GM12878 (cell line): ENCODE measurements around the gene PDIA5. TPM values are rescaled to one million over a fixed set of nuclear protein-coding genes. Genes with fewer than 3 reads are reported as not detected.

Experiments used
- ATAC-seq: fragments of 200-7000 bp; cut with Tn5 transposase; 3 replicates; pipeline ENCODE4 v1.9.1; 2020; ENCODE audit warnings: mild to moderate bottlenecking, moderate library complexity
- BruUV-seq: library from RNA; stranded (reverse); fragments of 400-500 nt; replicated peaks from 2 replicates; lab custom pipeline; 2021; lab: Mats Ljungman, UMichigan
- CTCF ChIA-PET: fragments of 300-600 bp; sonication (Branson Sonifier 250); formaldehyde crosslinking; extraction: SDS; loops from one replicate; lab custom pipeline; 2021; ENCODE audit warnings: inconsistent platforms; lab: Yijun Ruan, JAX
- POLR2A ChIA-PET: fragments of 350-600 bp; formaldehyde crosslinking; extraction: SDS; loops from one replicate; lab custom pipeline; 2021; ENCODE audit warnings: inconsistent platforms; lab: Charles Lee
- RAD21 ChIA-PET: fragments of 300-600 bp; sonication (Branson Sonifier 250); formaldehyde crosslinking; loops from one replicate; lab custom pipeline; 2023; ENCODE audit warnings: antibody characterized with exemption; ENCODE audit not compliant: unreplicated experiment; lab: Charles Lee
- SMC1A ChIA-PET: fragments of 300-600 bp; sonication (Branson Sonifier 250); formaldehyde crosslinking; loops from one replicate; lab custom pipeline; 2023; ENCODE audit not compliant: unreplicated experiment, uncharacterized antibody; lab: Charles Lee
- DNase-seq: peaks from one replicate; pipeline ENCODE4 v3.0.0-alpha.2; 2011; ENCODE audit warnings: low read depth, low spot score
- FAIRE-seq: peaks from 3 replicates; lab custom pipeline; 2011; peaks lifted over from hg19 to GRCh38; lab: Jason Lieb, UNC
- H2AFZ ChIP-seq: 2 replicates; pipeline ENCODE4 v1.6.0; 2011; ENCODE audit warnings: low read depth, low read length, control low read depth; ENCODE audit not compliant: control insufficient read depth
- H3K27ac ChIP-seq: 2 replicates; pipeline ENCODE4 v1.5.1; 2011; ENCODE audit warnings: control low read depth; ENCODE audit not compliant: control insufficient read depth, insufficient read depth
- H3K27me3 ChIP-seq, 2 experiments: replicated peaks in 1 of 2; 2 replicates each; pipeline versions ENCODE4 v1.6.0 to v1.6.1; 2011; ENCODE audit warnings: low read length in 1 of 2; ENCODE audit not compliant: control insufficient read depth in 2 of 2, insufficient read depth in 2 of 2
- H3K36me3 ChIP-seq, 2 experiments: 2 replicates each; pipeline ENCODE4 v1.5.1; 2011; ENCODE audit warnings: low read length in 1 of 2; ENCODE audit not compliant: control insufficient read depth in 2 of 2, insufficient read depth in 2 of 2
- H3K4me1 ChIP-seq: 2 replicates; pipeline ENCODE4 v1.6.1; 2011; ENCODE audit warnings: mild to moderate bottlenecking, low read length, moderate library complexity, mixed read lengths; ENCODE audit not compliant: control insufficient read depth, insufficient read depth
- H3K4me2 ChIP-seq: 2 replicates; pipeline ENCODE4 v1.6.0; 2011; ENCODE audit warnings: control low read depth; ENCODE audit not compliant: control insufficient read depth, insufficient read depth
- H3K4me3 ChIP-seq: fragments of 200-600 bp; sonication (generic); 2 replicates; pipeline ENCODE4 v1.5.1; 2016
- H3K79me2 ChIP-seq: 2 replicates; pipeline ENCODE4 v1.6.0; 2011; ENCODE audit warnings: low read length; ENCODE audit not compliant: control insufficient read depth, insufficient read depth
- H3K9ac ChIP-seq: 2 replicates; pipeline ENCODE4 v1.8.0; 2011; ENCODE audit warnings: low read length, control low read depth, mixed read lengths; ENCODE audit not compliant: control insufficient read depth, insufficient read depth
- H3K9me3 ChIP-seq: replicated peaks from 3 replicates; pipeline ENCODE4 v1.5.1; 2011; ENCODE audit warnings: mild to moderate bottlenecking, low read length; ENCODE audit not compliant: control insufficient read depth, insufficient read depth
- H4K20me1 ChIP-seq: 2 replicates; pipeline ENCODE4 v1.6.0; 2011; ENCODE audit not compliant: control insufficient read depth, insufficient read depth
- ATF7 ChIP-seq: fragments of 450-650 bp; IDR thresholded peaks from 2 replicates; pipeline ENCODE4 v1.6.1; 2016; ENCODE audit warnings: low read depth, mild to moderate bottlenecking
- BCL11A ChIP-seq: IDR thresholded peaks from 2 replicates; pipeline ENCODE4 v1.6.1; 2011; ENCODE audit warnings: low read depth, low read length
- BCLAF1 ChIP-seq: fragments of 450-650 bp; IDR thresholded peaks from 2 replicates; pipeline ENCODE4 v1.6.1; 2017; ENCODE audit warnings: antibody characterized with exemption, mild to moderate bottlenecking, moderate library complexity
- CEBPZ ChIP-seq: fragments of 150-350 bp; IDR thresholded peaks from 2 replicates; pipeline ENCODE4 v1.6.1; 2016; ENCODE audit warnings: low read depth, low read length
- CTCF ChIP-seq, 3 experiments: IDR thresholded peaks in 2 of 3; conservative IDR thresholded peaks in 1 of 3; 2 replicates each; pipeline ENCODE4 v1.5.1; 2011; ENCODE audit warnings: low read depth in 3 of 3, low read length in 3 of 3, mild to moderate bottlenecking in 3 of 3, control low read depth in 2 of 3, moderate library complexity in 2 of 3, inconsistent platforms in 1 of 3, mixed read lengths in 1 of 3; ENCODE audit not compliant: control insufficient read depth in 2 of 3, insufficient read depth in 1 of 3; ENCODE audit errors: extremely low read depth in 1 of 3
- ESRRA ChIP-seq: IDR thresholded peaks from 2 replicates; pipeline ENCODE4 v1.6.1; 2012; ENCODE audit warnings: mild to moderate bottlenecking, low read length, improper control_type of control experiment
- ETV6 ChIP-seq, 2 experiments: fragments of 450-650 bp in 1 of 2; IDR thresholded peaks in 1 of 2; conservative IDR thresholded peaks in 1 of 2; 2 replicates each; pipeline ENCODE4 v1.6.1; 2014; ENCODE audit warnings: antibody characterized with exemption in 1 of 2, borderline replicate concordance in 1 of 2, low read depth in 1 of 2, mild to moderate bottlenecking in 1 of 2, moderate library complexity in 1 of 2
- FOS ChIP-seq: IDR thresholded peaks from 3 replicates; pipeline ENCODE4 v1.6.1; 2011; ENCODE audit warnings: borderline replicate concordance; ENCODE audit not compliant: insufficient read length; ENCODE audit errors: extremely low read depth
- MTA3 ChIP-seq: IDR thresholded peaks from 2 replicates; pipeline ENCODE4 v1.6.1; 2012; ENCODE audit warnings: low read length, inconsistent platforms, borderline replicate concordance
- MYB ChIP-seq: fragments of 150-350 bp; IDR thresholded peaks from 2 replicates; pipeline ENCODE4 v1.6.1; 2014; ENCODE audit warnings: mild to moderate bottlenecking, low read depth, low read length, borderline replicate concordance
- NR2C2 ChIP-seq: IDR thresholded peaks from 2 replicates; pipeline ENCODE4 v1.6.1; 2011; ENCODE audit warnings: borderline replicate concordance, low read depth; ENCODE audit not compliant: control insufficient read depth, insufficient read length
- SP1 ChIP-seq: IDR thresholded peaks from one replicate; pipeline ENCODE4 v1.6.1; 2011; ENCODE audit warnings: low read depth, low read length
- SREBF2 ChIP-seq: IDR thresholded peaks from 2 replicates; pipeline ENCODE4 v1.6.1; 2012; ENCODE audit warnings: mild to moderate bottlenecking, low read length
- SUZ12 ChIP-seq: fragments of 200-600 bp; sonication (generic); IDR thresholded peaks from one replicate; pipeline ENCODE4 v1.6.1; 2018; ENCODE audit warnings: antibody characterized with exemption, mild to moderate bottlenecking; ENCODE audit not compliant: unreplicated experiment
- TCF12 ChIP-seq: IDR thresholded peaks from 2 replicates; pipeline ENCODE4 v1.6.1; 2011; ENCODE audit warnings: low read depth, mild to moderate bottlenecking, low read length
- ZNF207 ChIP-seq: fragments of 450-650 bp; IDR thresholded peaks from 2 replicates; pipeline ENCODE4 v1.6.1; 2014; ENCODE audit warnings: antibody characterized with exemption, mild to moderate bottlenecking, borderline replicate concordance
- ZZZ3 ChIP-seq: IDR thresholded peaks from 2 replicates; pipeline ENCODE4 v1.6.1; 2011; ENCODE audit warnings: low read depth; ENCODE audit not compliant: control insufficient read depth, insufficient read length
- WGBS: methylation state at CpG from one replicate; pipeline ENCODE4 v1.1.6; 2016; ENCODE audit warnings: low lambda C conversion rate; ENCODE audit not compliant: insufficient replicate concordance, insufficient coverage; ENCODE audit errors: missing lambda C conversion rate; 5-methylcytosine and 5-hydroxymethylcytosine counted together
- in situ Hi-C: fragments of 300-500 bp; cut with MboI; formaldehyde crosslinking; loops from 9 replicates; pipeline ENCODE4 v1.14.3; 2018; ENCODE audit warnings: mixed read lengths
- intact Hi-C: fragments of 100-400 bp; cut with micrococcal nuclease; formaldehyde crosslinking; loops from one replicate; pipeline ENCODE4 v1.14.2; 2022; ENCODE audit not compliant: unreplicated experiment
- polyA plus RNA-seq, 11 experiments: library from polyadenylated mRNA; depleted of rRNA in 4 of 11; unstranded in 6 of 11; stranded (reverse) in 5 of 11; fragments of >200 nt; fragmentation: Nextera tagmentation in 4 of 11; fragmentation: Illumina TruSeq in 1 of 11; extraction: Ambion mirVana in 4 of 11; extraction: Trizol in 1 of 11; gene quantifications; 1 replicate in 1 of 11; 2 replicates in 10 of 11; pipeline versions ENCODE4 v1.2.1 to v1.2.3, GENCODE V29; 2011 to 2016; ENCODE audit warnings: inconsistent platforms in 2 of 11, missing spikeins in 2 of 11, low read depth in 1 of 11
- total RNA-seq, 4 experiments: library from RNA; depleted of rRNA in 3 of 4; stranded (reverse); fragments of >200 nt in 3 of 4; fragmentation: Illumina TruSeq in 1 of 4; extraction: Trizol in 1 of 4; gene quantifications; 2 replicates each; pipeline versions ENCODE4 v1.2.1 to v1.2.3, GENCODE V29; 2013 to 2021

PDIA5 gene
- total and polyA plus RNA-seq, 10 of the 15 experiments (the other 5 are each of a cell fraction or from before 2014, with no cell fraction given) = 4.1 to 24.8 (median 19.2) TPM

- ATAC-seq (no peak), FAIRE-seq (no peak)
- no peaks in the 10 kb centered on the region for H3K27me3 ChIP-seq
- no peak overlapping the region for H3K9ac ChIP-seq
- peaks cover 13% of the 10 kb centered on the region for H3K4me1 ChIP-seq
- in situ Hi-C loops = no loop called here
- no TSS peak for BruUV-seq
- H4K20me1 ChIP-seq = peaks cover 2% of the 10 kb centered on the region; the same call in 1 of the 2 replicates
- TF ChIP-seq SUZ12 = no peak
- no peak for TF ChIP-seq MYB
- no peak for TF ChIP-seq ETV6 (conservative IDR thresholded peaks at IDR 0.05 in 1 of 2, IDR thresholded peaks at IDR 0.05 in 1 of 2; ENCODE audit: borderline replicate concordance in 1 of 2, low read depth in 1 of 2)
- TF ChIP-seq CTCF (IDR thresholded peaks at IDR 0.05 in 2 of 3, conservative IDR thresholded peaks at IDR 0.05 in 1 of 3; ENCODE audit: control insufficient read depth in 2 of 3, extremely low read depth in 1 of 3, insufficient read depth in 1 of 3, low read depth in 3 of 3, low read length in 3 of 3) = no peak
- TF ChIP-seq NR2C2 = no peak
- TF ChIP-seq TCF12 = no peak
- TF ChIP-seq SP1 = no peak
- no peak for TF ChIP-seq MTA3
- TF ChIP-seq CEBPZ = no peak
- TF ChIP-seq BCL11A = no peak
- no peak for TF ChIP-seq FOS
- no peak for TF ChIP-seq ATF7
- no peak for TF ChIP-seq ESRRA
- TF ChIP-seq ZNF207 = no peak
- TF ChIP-seq BCLAF1 = no peak
- no peak for TF ChIP-seq SREBF2
- no peak for TF ChIP-seq ZZZ3
- TF ChIP-seq, all 136 proteins: peak for 0
- H3K27ac ChIP-seq = no peak overlapping the region
- 70% methylated on average over 5 of the region's 5 CpGs for WGBS
- H3K79me2 ChIP-seq = peaks cover 49% of the 10 kb centered on the region
- intact Hi-C loops = no loop called here
- DNase-seq = no peak
- POLR2A ChIA-PET = no interaction called here
- no peaks in the 10 kb centered on the region for H3K9me3 ChIP-seq
- RAD21 ChIA-PET = no interaction called here
- H3K4me2 ChIP-seq = peak overlapping the region; percentile 32; the same call in 1 of the 2 replicates
- CTCF ChIA-PET = interaction anchor here (1.1 kb wide), 1 partner anchor 14 kb away, joined by 3 read pairs; no protein-coding TSS in a partner anchor
- no peaks in the 10 kb centered on the region; a peak in 1 of 4 replicates for H3K36me3 ChIP-seq
- SMC1A ChIA-PET = no interaction called here
- no peak overlapping the region for H2AFZ ChIP-seq
- H3K4me3 ChIP-seq = no peak overlapping the region
Observed at GRCh38 chr3:123072152-123072551, 5.3 kb downstream of the PDIA5 start.
